Tibial artery (tissue), 4 donors: ENCODE measurements around the gene ST3GAL5.

Source experiments
- DNase-seq, 2 donors: peaks; one replicate each; pipeline ENCODE4 v3.0.0-alpha.2; 2019
- H3K27ac ChIP-seq, 2 donors: fragments of 200-600 bp; sonication (generic) in 1 of 2; 1 replicate in 1 of 2; 2 replicates in 1 of 2; pipeline ENCODE4 v1.5.1; 2018 to 2019; ENCODE audit warnings: mild to moderate bottlenecking in 1 of 2
- H3K27me3 ChIP-seq, 2 donors: fragments of 200-600 bp; sonication (generic) in 1 of 2; one replicate each; pipeline versions ENCODE4 v1.5.1 to v1.6.0; 2016 to 2019
- H3K36me3 ChIP-seq, 3 donors: fragments of 200-600 bp; sonication (generic) in 2 of 3; one replicate each; pipeline ENCODE4 v1.5.1; 2016 to 2019; ENCODE audit warnings: mild to moderate bottlenecking in 2 of 3
- H3K4me1 ChIP-seq, 4 donors: fragments of 200-600 bp; sonication (generic) in 2 of 4; 1 replicate in 3 of 4; 2 replicates in 1 of 4; pipeline ENCODE4 v1.5.1; 2016 to 2019
- H3K4me3 ChIP-seq, 2 donors: fragments of 200-600 bp; sonication (generic) in 1 of 2; 1 replicate in 1 of 2; 2 replicates in 1 of 2; pipeline ENCODE4 v1.5.1; 2018 to 2019; ENCODE audit warnings: mild to moderate bottlenecking in 2 of 2
- H3K9me3 ChIP-seq, 3 donors: fragments of 200-600 bp; sonication (generic) in 1 of 3; one replicate each; pipeline ENCODE4 v1.5.1; 2016 to 2019
- CTCF ChIP-seq, 2 experiments: fragments of 200-600 bp in 1 of 2; fragments of 450-650 bp in 1 of 2; IDR thresholded peaks; one replicate each; pipeline ENCODE4 v1.5.1; 2017 to 2019; ENCODE audit warnings: antibody characterized with exemption in 2 of 2, mild to moderate bottlenecking in 1 of 2, moderate library complexity in 1 of 2
- intact Hi-C: fragments of 100-400 bp; cut with DNase I; formaldehyde crosslinking; loops from one replicate; pipeline ENCODE4 v1.15.0; 2023; ENCODE audit warnings: low total_unique reads

Gene ST3GAL5

GRCh38 chr2:85819811-85820510 lies 68.8 kb downstream of the ST3GAL5 start:
- no peak for DNase-seq
- H3K36me3 ChIP-seq = no peaks in the 10 kb centered on the region
- no peak overlapping the region for H3K4me3 ChIP-seq
- no peak overlapping the region for H3K27ac ChIP-seq
- no peaks in the 10 kb centered on the region for H3K4me1 ChIP-seq
- intact Hi-C loops = loop anchor here (10.0 kb wide), 1 partner anchor 175 kb away; no protein-coding TSS in a partner anchor
- no peaks in the 10 kb centered on the region for H3K9me3 ChIP-seq
- no peak for TF ChIP-seq CTCF (IDR thresholded peaks at IDR 0.05)
- no peaks in the 10 kb centered on the region for H3K27me3 ChIP-seq

- no peaks in the 10 kb centered on the region for H3K9me3 ChIP-seq
- H3K27ac ChIP-seq = no peak overlapping the region
Observed at GRCh38 chr2:85814802-85815550, 73.8 kb downstream of the ST3GAL5 start.

GRCh38 chr2:85813982-85814801 lies 74.6 kb downstream of the ST3GAL5 start:
- Histone ChIP-seq H3K36me3 (no peaks in the 10 kb centered on the region), H3K4me3 (no peak overlapping the region), H3K4me1 (peaks cover 5 to 42% (median 26%) of the 10 kb centered on the region in 4 donors), H3K27me3 (no peaks in the 10 kb centered on the region), H3K27ac (peak overlapping the region in 1 of 2 donors; percentile 40), H3K9me3 (no peaks in the 10 kb centered on the region)
- DNase-seq = peak; percentile 93 to 94
- peak; percentile 97 to 99 for TF ChIP-seq CTCF (IDR thresholded peaks at IDR 0.05)
- intact Hi-C loops = loop anchor here (1.0 to 10.0 kb wide), 2 partner anchors 86 to 169 kb away; no protein-coding TSS in a partner anchor

More at GRCh38 chr2:85814802-85815550, 73.8 kb downstream of the ST3GAL5 start:
- no peaks in the 10 kb centered on the region for H3K27me3 ChIP-seq
- no peak for DNase-seq
- no peaks in the 10 kb centered on the region for H3K36me3 ChIP-seq
- no peak overlapping the region for H3K4me3 ChIP-seq
- peaks cover 5 to 42% (median 26%) of the 10 kb centered on the region in 4 donors for H3K4me1 ChIP-seq
- intact Hi-C loops = loop anchor here (1.0 to 10.0 kb wide), 2 partner anchors 87 to 170 kb away; no protein-coding TSS in a partner anchor
- no peak for TF ChIP-seq CTCF (IDR thresholded peaks at IDR 0.05)

GRCh38 chr2:85813211-85813981 lies 75.4 kb downstream of the ST3GAL5 start:
- Histone ChIP-seq H3K4me1 (peaks cover 5 to 42% (median 26%) of the 10 kb centered on the region in 4 donors), H3K4me3 (no peak overlapping the region), H3K9me3 (no peaks in the 10 kb centered on the region), H3K27ac (peak overlapping the region; percentile 80 to 83), H3K27me3 (no peaks in the 10 kb centered on the region), H3K36me3 (no peaks in the 10 kb centered on the region)
- no peak for TF ChIP-seq CTCF (IDR thresholded peaks at IDR 0.05)
- no peak for DNase-seq
- intact Hi-C loops = loop anchor here (10.0 kb wide), 1 partner anchor 169 kb away; no protein-coding TSS in a partner anchor
